GM10266 (cell line): ENCODE data around the gene MIPEP.

Experiments
- DNase-seq: peaks from one replicate; pipeline ENCODE4 v3.0.0; 2012; ENCODE audit errors: extremely low spot score
- TF ChIP-seq, protein P1 (sequence below): IDR thresholded peaks from 2 replicates; pipeline ENCODE4 v1.5.1; 2012; ENCODE audit warnings: mild to moderate bottlenecking, low read depth; ENCODE audit not compliant: control insufficient read depth, insufficient read depth; ENCODE audit errors: missing control alignments

MIPEP gene

DNA sequence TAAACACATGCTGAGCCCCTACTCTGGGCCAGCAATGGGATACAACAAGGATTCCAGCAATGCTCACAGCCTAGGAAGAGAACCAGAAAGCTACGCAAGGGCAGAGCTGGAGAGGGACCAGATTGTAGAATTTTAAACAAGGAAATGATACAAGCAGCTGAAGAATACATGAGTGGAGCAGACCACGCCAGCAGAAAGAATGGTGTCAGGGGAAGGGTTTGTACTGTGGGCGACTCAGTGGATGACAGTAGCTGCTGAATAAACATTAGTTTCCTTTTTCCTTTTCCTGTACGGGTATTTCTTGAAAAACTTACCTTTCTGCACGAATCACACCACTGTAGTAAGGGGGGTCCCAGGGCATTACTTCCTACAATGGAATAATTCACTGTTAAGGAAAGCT is 30.7 kb downstream of the MIPEP start:
- TF ChIP-seq, protein P1, sequence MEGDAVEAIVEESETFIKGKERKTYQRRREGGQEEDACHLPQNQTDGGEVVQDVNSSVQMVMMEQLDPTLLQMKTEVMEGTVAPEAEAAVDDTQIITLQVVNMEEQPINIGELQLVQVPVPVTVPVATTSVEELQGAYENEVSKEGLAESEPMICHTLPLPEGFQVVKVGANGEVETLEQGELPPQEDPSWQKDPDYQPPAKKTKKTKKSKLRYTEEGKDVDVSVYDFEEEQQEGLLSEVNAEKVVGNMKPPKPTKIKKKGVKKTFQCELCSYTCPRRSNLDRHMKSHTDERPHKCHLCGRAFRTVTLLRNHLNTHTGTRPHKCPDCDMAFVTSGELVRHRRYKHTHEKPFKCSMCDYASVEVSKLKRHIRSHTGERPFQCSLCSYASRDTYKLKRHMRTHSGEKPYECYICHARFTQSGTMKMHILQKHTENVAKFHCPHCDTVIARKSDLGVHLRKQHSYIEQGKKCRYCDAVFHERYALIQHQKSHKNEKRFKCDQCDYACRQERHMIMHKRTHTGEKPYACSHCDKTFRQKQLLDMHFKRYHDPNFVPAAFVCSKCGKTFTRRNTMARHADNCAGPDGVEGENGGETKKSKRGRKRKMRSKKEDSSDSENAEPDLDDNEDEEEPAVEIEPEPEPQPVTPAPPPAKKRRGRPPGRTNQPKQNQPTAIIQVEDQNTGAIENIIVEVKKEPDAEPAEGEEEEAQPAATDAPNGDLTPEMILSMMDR: no peak
- no peak for DNase-seq

- no peak for DNase-seq
Measured at GRCh38 chr13:23856008-23856750, 33.0 kb downstream of the MIPEP start.

DNA sequence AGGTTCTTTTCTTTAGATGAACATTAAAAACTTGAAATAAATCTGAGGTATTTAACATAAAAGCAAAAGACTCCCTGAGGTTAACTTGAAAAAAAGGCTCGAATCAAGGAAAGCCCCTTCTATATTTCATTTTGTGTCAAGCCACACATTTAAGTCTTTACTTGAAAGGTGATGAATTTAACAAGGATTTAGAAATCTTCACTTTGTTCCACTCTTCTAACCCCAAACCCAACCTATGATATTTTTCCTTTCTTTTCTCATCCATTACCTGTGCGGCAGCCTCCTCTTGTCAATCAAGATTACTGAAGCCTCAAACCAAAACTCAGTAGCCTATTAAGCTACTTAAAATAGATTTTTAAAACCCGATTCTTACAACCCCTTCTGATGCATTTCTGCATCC is 33.8 kb downstream of the MIPEP start:
- DNase-seq: no peak
- TF ChIP-seq, protein P1: no peak

More at GRCh38 chr13:23856008-23856750, 33.0 kb downstream of the MIPEP start:
- TF ChIP-seq, protein P1: no peak

DNA sequence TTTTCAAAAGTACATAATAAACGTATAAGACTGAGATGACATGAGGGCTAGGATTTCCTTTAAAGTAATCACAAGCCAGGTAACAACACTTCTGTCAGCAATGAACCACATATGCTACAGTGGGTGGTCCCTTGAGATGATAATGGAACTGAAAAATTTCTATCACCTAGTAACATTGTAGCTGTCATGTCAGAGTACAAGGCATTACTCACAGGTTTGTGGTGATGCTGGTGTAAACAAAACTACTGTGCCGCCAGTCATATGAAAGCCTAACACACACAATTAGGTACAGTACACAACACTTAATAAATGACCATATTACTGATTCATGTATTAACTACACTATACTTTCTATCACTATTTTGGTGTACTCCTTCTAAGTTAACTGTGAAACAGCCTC is 36.8 kb downstream of the MIPEP start:
- TF ChIP-seq, protein P1: no peak
- DNase-seq: no peak

- TF ChIP-seq, protein P1: no peak
- DNase-seq: no peak
Measured at GRCh38 chr13:23851106-23851505, 38.1 kb downstream of the MIPEP start.

DNA sequence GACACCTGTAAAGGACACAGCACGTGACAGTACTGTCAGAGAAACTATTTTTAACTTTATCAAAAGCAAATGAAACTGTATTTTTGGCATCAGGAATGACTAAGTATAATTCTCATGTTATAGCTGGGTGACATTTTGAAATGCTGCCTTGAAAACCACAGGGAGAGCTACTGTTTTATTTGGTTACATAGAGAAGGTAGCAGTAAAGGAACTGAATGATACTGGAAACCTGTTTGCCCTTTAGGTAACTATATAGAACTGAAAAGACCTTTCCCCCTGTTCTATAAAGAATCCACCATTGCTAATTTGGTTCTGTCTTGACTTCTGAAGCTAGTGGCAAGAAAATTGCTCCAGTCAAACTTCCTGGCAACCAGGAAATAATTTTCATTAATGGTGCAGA is 39.1 kb downstream of the MIPEP start:
- TF ChIP-seq, protein P1: no peak
- no peak for DNase-seq

- TF ChIP-seq, protein P1: no peak
- DNase-seq: no peak
Measured at GRCh38 chr13:23849670-23850069, 39.5 kb downstream of the MIPEP start.
